Duodenal mucosa (tissue), 2 donors: ENCODE measurements around the gene MPPED1.

Experiments used
- H3K27ac ChIP-seq: one replicate; pipeline ENCODE4 v1.7.0; 2013; ENCODE audit warnings: low read depth, low read length
- H3K27me3 ChIP-seq, 2 donors: one replicate each; pipeline ENCODE4 v1.7.0; 2013; ENCODE audit warnings: low read length in 2 of 2, control low read depth in 1 of 2; ENCODE audit not compliant: insufficient read depth in 2 of 2, control insufficient read depth in 1 of 2
- H3K36me3 ChIP-seq, 2 donors: one replicate each; pipeline ENCODE4 v1.7.0; 2013; ENCODE audit warnings: low read length in 2 of 2, control low read depth in 1 of 2; ENCODE audit not compliant: insufficient read depth in 2 of 2, control insufficient read depth in 1 of 2
- H3K4me1 ChIP-seq, 2 donors: one replicate each; pipeline ENCODE4 v1.7.0; 2013; ENCODE audit warnings: low read length in 2 of 2, control low read depth in 1 of 2; ENCODE audit not compliant: insufficient read depth in 2 of 2, control insufficient read depth in 1 of 2
- H3K4me3 ChIP-seq, 2 donors: one replicate each; pipeline ENCODE4 v1.7.0; 2013; ENCODE audit warnings: low read length in 2 of 2, low read depth in 1 of 2
- H3K9ac ChIP-seq, 2 donors: one replicate each; pipeline ENCODE4 v1.7.0; 2013; ENCODE audit warnings: low read length in 2 of 2, low read depth in 1 of 2
- H3K9me3 ChIP-seq, 2 donors: one replicate each; pipeline ENCODE4 v1.7.0; 2013; ENCODE audit warnings: low read length in 2 of 2, control low read depth in 1 of 2; ENCODE audit not compliant: control insufficient read depth in 1 of 2

MPPED1 gene

DNA sequence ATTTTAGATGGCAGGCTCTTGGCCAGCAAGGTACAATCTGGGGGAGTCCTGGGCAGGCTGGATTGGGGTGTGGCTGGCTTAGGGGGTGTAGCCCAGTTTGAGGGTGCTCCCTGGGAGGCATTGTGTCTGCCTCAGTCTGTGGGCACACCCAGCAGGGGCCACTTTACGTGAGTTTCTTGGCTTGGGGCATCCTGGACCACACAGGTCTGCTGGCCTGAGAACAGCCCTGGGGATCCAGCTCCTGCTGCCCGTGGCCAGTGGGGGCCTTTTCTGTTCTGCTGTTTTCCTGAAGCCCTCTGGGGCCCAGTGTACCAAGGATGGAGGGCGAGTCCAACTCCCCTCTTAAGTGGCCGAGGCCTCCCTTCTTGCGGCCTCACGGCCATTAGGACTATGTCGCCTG lies 71.9 kb downstream of the MPPED1 start:
- Histone ChIP-seq H3K27me3 (peaks cover 0 to 10% of the 10 kb centered on the region in 2 donors), H3K4me1 (no peaks in the 10 kb centered on the region), H3K27ac (no peak overlapping the region), H3K9ac (no peak overlapping the region), H3K9me3 (no peaks in the 10 kb centered on the region), H3K36me3 (no peaks in the 10 kb centered on the region), H3K4me3 (no peak overlapping the region)

DNA sequence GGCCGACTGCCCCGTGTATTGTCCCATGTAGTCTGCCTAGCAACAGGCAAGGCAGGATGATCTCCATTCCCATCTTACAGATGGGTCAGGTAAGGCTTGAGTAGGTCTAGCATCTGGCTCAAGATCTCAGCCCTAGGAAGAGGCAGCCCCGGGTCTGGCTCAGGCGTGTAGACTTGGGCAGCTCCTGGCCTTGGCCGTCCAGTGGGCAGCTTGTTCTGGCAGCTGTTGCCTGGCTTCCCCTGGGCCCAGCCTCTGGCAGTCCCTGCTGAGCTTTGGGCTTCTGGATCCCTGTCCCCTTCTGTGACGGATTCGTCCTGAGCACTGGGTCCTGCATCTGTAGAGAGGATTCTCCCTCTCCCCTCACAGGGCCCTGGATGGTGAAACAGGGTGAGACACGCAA lies 72.4 kb downstream of the MPPED1 start:
- Histone ChIP-seq H3K4me1 (no peaks in the 10 kb centered on the region), H3K27ac (no peak overlapping the region), H3K9ac (no peak overlapping the region), H3K36me3 (no peaks in the 10 kb centered on the region), H3K27me3 (peaks cover 0 to 10% of the 10 kb centered on the region in 2 donors), H3K4me3 (no peak overlapping the region), H3K9me3 (no peaks in the 10 kb centered on the region)

DNA sequence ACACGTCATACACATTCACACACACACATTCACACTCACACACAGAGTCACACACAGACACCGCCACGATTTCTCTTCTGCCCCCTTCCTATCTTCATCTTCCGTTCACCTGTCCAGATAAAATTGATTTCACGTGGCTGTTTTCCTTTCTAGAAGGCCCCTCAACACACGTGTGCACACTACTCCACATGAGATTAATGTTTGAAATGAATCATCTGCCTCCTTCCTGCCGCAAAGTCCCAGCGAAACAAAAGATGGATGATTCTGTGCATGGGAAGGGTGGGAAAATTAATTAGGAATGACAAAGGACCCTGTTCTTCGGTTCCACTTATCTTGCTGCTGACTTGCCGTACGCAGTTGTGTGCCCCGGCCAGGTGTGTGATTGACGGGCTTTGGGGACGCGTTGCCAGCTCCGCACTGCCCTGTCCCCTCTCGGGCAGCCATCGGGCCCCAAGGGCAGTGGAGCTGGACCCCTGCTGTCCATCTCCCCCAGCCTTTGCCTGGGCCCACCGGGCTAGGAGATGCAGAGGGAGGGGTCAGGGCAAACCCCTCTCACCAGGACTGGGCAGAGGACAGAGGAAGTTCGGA lies 73.8 kb downstream of the MPPED1 start:
- no peak overlapping the region for H3K27ac ChIP-seq
- H3K27me3 ChIP-seq: peaks cover 0 to 10% of the 10 kb centered on the region in 2 donors
- no peak overlapping the region for H3K9ac ChIP-seq
- no peak overlapping the region for H3K4me3 ChIP-seq
- no peaks in the 10 kb centered on the region for H3K36me3 ChIP-seq
- no peaks in the 10 kb centered on the region for H3K9me3 ChIP-seq
- no peaks in the 10 kb centered on the region for H3K4me1 ChIP-seq

DNA sequence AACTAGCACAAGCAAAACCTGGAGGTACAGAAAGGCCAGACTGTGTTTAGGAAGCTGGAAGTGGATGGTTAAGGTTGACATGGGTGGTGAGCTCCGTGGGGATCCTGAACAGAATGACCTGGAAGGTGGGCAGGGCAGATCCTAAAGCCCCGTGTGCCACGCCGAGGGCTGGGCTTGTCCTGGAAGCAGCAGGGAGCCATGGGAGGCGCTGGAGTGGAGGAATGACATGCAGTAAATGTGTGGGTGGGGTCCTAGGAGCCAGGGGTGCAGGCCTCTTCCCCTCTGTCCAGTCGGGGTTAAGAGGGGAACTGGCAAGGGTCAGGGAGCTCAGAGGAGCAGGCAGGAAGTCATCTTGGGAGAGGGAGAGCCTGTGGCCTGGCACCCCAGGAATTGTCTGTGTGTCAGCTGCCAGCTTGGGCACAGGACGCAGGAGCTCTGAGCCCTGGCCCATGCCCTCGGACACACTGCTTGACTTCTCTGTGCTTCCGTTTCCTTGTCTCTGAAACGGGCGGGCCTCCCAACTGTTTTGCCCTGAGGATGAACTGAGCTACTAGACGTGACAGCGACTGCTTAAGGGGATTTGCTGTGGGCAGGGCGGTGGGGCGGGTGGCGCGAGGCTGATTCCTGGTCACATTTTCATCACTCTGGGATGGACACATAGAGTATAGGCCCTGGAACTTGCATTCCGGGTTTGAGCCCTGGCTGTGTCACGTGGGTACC lies 75.7 kb downstream of the MPPED1 start:
- Histone ChIP-seq H3K4me1 (no peaks in the 10 kb centered on the region), H3K4me3 (no peak overlapping the region), H3K27me3 (peaks cover 0 to 10% of the 10 kb centered on the region in 2 donors), H3K36me3 (no peaks in the 10 kb centered on the region), H3K9ac (no peak overlapping the region), H3K9me3 (no peaks in the 10 kb centered on the region), H3K27ac (no peak overlapping the region)

DNA sequence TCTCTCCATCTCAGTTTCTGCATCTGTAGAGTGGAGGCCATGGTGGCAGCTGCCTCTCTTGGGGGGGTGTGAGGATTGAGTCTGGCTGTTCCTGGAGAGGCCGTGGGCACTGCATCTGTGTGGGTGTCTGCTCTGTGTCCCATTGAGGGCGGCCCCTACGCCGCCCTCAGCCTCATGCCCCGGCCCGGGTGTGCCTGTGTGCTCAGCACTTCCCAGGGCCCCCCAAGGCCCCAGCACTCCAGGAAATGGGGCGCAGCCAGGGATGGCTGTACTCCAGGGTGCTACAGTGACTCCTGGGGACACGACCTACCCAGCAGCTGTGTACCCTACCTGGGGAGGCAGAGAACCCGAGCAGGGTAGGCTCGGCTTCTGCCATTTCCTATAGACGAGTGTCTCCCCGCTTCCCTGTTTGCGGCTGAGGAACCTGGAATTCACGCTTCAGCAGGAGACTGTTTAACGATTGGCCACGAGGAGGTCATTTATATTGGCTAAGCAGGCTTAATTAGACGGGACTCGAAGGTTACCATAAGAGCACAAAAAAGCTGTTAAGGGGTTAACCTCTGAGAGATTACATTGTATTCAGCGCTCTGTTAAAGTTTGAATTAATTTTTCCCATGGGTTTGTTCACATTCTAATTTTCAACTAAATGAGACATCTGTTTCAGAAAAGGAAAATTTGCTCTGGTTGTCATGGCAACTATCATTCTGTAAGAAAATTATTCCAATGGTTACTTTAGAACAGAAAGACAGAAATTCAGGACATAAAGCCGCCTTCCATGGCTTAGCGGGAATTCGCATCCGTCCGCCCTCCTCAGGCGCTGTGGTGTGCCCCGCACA lies 76.4 kb downstream of the MPPED1 start:
- H3K36me3 ChIP-seq: no peaks in the 10 kb centered on the region
- no peak overlapping the region for H3K4me3 ChIP-seq
- H3K27me3 ChIP-seq: peaks cover 0 to 10% of the 10 kb centered on the region in 2 donors
- H3K9ac ChIP-seq: no peak overlapping the region
- H3K4me1 ChIP-seq: no peaks in the 10 kb centered on the region
- H3K27ac ChIP-seq: no peak overlapping the region
- H3K9me3 ChIP-seq: no peaks in the 10 kb centered on the region

DNA sequence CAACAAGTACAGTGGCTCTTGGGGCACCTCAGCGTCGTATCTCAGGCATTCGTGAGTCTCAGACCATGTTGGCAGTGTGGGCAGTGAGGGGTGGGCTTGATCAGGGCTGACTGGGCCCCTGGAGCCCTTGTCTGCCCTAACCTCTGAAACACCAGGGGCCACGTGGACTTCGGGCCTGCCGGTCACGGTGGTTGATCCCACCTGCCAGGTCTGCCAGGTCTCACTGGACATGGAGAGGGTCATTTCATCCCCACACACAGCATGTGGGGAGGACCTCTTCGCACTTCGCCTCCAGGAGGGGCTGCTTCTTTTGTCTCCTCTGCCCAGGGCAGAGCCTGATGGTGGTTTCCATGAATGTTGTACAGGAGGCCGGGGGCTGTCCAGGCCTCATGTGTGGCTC lies 77.1 kb downstream of the MPPED1 start:
- no peak overlapping the region for H3K9ac ChIP-seq
- peaks cover 0 to 10% of the 10 kb centered on the region in 2 donors for H3K27me3 ChIP-seq
- no peak overlapping the region for H3K4me3 ChIP-seq
- no peaks in the 10 kb centered on the region for H3K4me1 ChIP-seq
- H3K27ac ChIP-seq: no peak overlapping the region
- no peaks in the 10 kb centered on the region for H3K36me3 ChIP-seq
- H3K9me3 ChIP-seq: no peaks in the 10 kb centered on the region

DNA sequence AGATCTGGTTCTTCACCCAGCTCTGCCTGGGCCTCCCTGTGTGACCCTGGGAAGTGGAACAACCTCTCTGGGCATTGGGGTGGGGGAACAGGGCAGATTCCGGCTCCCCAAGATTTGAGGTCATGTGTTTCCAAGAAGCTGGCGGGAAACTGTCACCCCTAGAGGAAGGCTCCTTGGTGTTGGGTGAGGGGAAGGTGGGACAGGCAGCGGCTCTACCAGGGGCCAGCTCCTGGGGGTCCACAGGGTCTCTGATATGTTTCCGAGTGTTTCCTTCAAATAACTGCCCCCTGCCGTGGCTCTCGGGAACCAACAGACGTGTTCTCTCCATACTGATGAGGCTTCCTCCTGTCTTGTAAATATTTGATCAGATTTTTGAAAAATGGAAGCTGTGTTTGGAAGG lies 78.5 kb downstream of the MPPED1 start:
- H3K36me3 ChIP-seq: no peaks in the 10 kb centered on the region
- no peaks in the 10 kb centered on the region for H3K4me1 ChIP-seq
- H3K27ac ChIP-seq: no peak overlapping the region
- no peak overlapping the region for H3K4me3 ChIP-seq
- no peak overlapping the region for H3K9ac ChIP-seq
- no peaks in the 10 kb centered on the region for H3K9me3 ChIP-seq
- peaks cover 0 to 10% of the 10 kb centered on the region in 2 donors for H3K27me3 ChIP-seq

DNA sequence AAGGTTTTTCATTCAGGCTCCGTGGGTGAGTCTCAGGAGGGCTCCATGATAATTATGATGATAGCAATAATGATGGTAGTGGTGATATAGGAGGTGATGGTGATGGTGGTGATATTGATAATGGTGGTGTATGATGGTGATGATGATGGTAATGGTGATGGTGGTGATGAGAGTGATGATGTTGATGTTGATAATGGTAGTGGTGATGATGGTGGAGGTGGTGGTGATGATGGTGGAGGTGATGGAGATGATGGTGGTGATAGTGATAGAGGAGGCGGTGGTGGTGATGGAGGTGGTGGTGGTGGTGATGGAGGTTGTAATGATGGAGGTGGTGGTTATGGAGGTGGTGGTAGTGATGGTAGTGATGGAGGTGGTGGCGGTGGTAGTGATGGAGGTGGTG lies 79.4 kb downstream of the MPPED1 start:
- no peak overlapping the region for H3K27ac ChIP-seq
- no peaks in the 10 kb centered on the region for H3K36me3 ChIP-seq
- no peaks in the 10 kb centered on the region for H3K9me3 ChIP-seq
- no peaks in the 10 kb centered on the region for H3K4me1 ChIP-seq
- H3K4me3 ChIP-seq: no peak overlapping the region
- H3K9ac ChIP-seq: no peak overlapping the region
- H3K27me3 ChIP-seq: peaks cover 0 to 10% of the 10 kb centered on the region in 2 donors

DNA sequence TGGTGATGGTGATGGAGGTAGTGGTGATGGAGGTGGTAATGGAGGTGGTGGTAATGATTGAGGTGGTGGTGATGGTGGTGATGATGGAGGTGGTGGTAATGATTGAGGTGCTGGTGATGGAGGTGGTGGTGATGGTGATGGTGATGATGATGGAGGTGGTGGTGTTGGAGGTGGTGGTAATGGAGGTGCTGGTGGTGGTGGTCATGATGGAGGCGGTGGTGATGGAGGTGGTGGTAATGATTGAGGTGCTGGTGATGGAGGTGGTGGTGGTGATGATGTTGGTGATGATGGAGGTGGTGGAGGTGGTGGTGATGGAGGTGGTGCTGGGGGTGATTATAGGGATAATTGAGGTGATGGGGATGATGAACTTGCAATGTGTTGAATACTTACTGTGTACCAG lies 79.9 kb downstream of the MPPED1 start:
- H3K27ac ChIP-seq: no peak overlapping the region
- peaks cover 0 to 10% of the 10 kb centered on the region in 2 donors for H3K27me3 ChIP-seq
- H3K4me3 ChIP-seq: no peak overlapping the region
- H3K9ac ChIP-seq: no peak overlapping the region
- H3K4me1 ChIP-seq: no peaks in the 10 kb centered on the region
- H3K36me3 ChIP-seq: no peaks in the 10 kb centered on the region
- no peaks in the 10 kb centered on the region for H3K9me3 ChIP-seq

DNA sequence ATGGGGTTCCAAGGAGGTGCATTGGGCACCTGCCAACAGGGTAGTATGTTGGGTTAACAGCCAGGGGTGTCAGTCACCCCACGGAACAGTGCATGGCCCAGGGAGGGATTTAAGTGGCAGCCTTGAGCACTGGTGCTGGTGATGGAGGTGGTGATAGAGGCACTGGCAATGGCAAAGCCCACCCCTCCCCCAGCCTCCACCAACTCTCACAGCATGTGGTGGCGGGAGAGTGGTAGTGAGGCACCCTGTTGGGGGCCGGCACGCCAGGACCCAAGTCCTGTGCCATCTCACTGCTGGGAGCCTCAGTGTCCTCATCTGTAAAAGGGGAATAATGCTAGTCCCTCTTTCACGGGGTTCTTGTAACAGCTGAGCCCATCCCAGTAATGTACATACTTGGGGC lies 81.5 kb downstream of the MPPED1 start:
- no peak overlapping the region for H3K4me3 ChIP-seq
- H3K9ac ChIP-seq: no peak overlapping the region
- no peak overlapping the region for H3K27ac ChIP-seq
- no peaks in the 10 kb centered on the region for H3K27me3 ChIP-seq
- no peaks in the 10 kb centered on the region for H3K4me1 ChIP-seq
- H3K9me3 ChIP-seq: no peaks in the 10 kb centered on the region
- H3K36me3 ChIP-seq: no peaks in the 10 kb centered on the region
